Panc1 (cell line): ENCODE data around the gene PJA1. TPM values are rescaled to one million over a fixed set of nuclear protein-coding genes. Genes with fewer than 3 reads are reported as not detected.

Experiments
- ATAC-seq: fragments of 200-7000 bp; cut with Tn5 transposase; 2 replicates; pipeline ENCODE4 v1.9.1; 2020; ENCODE audit warnings: mild to moderate bottlenecking, moderate library complexity
- BruUV-seq: library from RNA; stranded (reverse); fragments of 400-500 nt; replicated peaks from 2 replicates; lab custom pipeline; 2021; lab: Mats Ljungman, UMichigan
- CTCF ChIA-PET: fragments of 300-600 bp; sonication (Branson Sonifier 250); formaldehyde crosslinking; loops from one replicate; lab custom pipeline; 2022; ENCODE audit warnings: antibody characterized with exemption; lab: Charles Lee
- POLR2A ChIA-PET: fragments of 300-600 bp; sonication (Branson Sonifier 250); formaldehyde crosslinking; loops from one replicate; lab custom pipeline; 2022; ENCODE audit warnings: antibody characterized with exemption; lab: Charles Lee
- DNase-seq: peaks from one replicate; pipeline ENCODE4 v3.0.0-alpha.2; 2010; ENCODE audit warnings: low read depth, low spot score
- H3K27ac ChIP-seq: 2 replicates; pipeline ENCODE4 v1.5.1; 2011; ENCODE audit warnings: mild to moderate bottlenecking, low read length, inconsistent platforms
- H3K27me3 ChIP-seq: fragments of 200-500 bp; sonication (Bioruptor generic); 2 replicates; pipeline ENCODE4 v1.6.0; 2014; ENCODE audit warnings: low read length, inconsistent platforms; ENCODE audit not compliant: control insufficient read depth, insufficient read depth
- H3K36me3 ChIP-seq: fragments of 200-500 bp; sonication (Bioruptor generic); 2 replicates; pipeline ENCODE4 v1.5.1; 2014; ENCODE audit warnings: inconsistent platforms, mild to moderate bottlenecking, low read length, moderate library complexity; ENCODE audit not compliant: control insufficient read depth, insufficient read depth
- H3K4me1 ChIP-seq: 2 replicates; pipeline ENCODE4 v1.5.1; 2011; ENCODE audit warnings: inconsistent platforms, mild to moderate bottlenecking, low read length, moderate library complexity; ENCODE audit not compliant: control insufficient read depth, insufficient read depth
- H3K4me3 ChIP-seq, 2 experiments: 2 replicates each; pipeline ENCODE4 v1.5.1; 2011 to 2012; ENCODE audit warnings: low read depth in 2 of 2, low read length in 2 of 2, mild to moderate bottlenecking in 2 of 2, inconsistent platforms in 1 of 2, moderate library complexity in 1 of 2
- H3K9me3 ChIP-seq: fragments of 200-500 bp; sonication (Bioruptor generic); 2 replicates; pipeline ENCODE4 v1.5.1; 2014; ENCODE audit warnings: low read depth, mild to moderate bottlenecking, inconsistent platforms, low read length, moderate library complexity; ENCODE audit not compliant: control insufficient read depth, insufficient read depth
- CTCF ChIP-seq: fragments of 450-650 bp; IDR thresholded peaks from 2 replicates; pipeline ENCODE4 v1.5.1; 2017; ENCODE audit warnings: mild to moderate bottlenecking
- POLR2AphosphoS5 ChIP-seq: IDR thresholded peaks from 2 replicates; pipeline ENCODE4 v1.6.1; 2012; ENCODE audit warnings: mild to moderate bottlenecking, low read depth, low read length, moderate library complexity
- SIN3A ChIP-seq: IDR thresholded peaks from 2 replicates; pipeline ENCODE4 v1.6.1; 2012; ENCODE audit warnings: low read depth, mild to moderate bottlenecking, low read length, moderate library complexity, borderline replicate concordance; ENCODE audit not compliant: insufficient read depth
- TCF7L2 ChIP-seq: IDR thresholded peaks from 2 replicates; pipeline ENCODE4 v1.6.1; 2011; ENCODE audit warnings: mild to moderate bottlenecking, low read depth, low read length, inconsistent platforms
- in situ Hi-C: cut with HindIII; loops from 2 replicates; pipeline ENCODE4 v1.10.0; 2016; ENCODE audit warnings: low sequenced_read_pairs, low pct_unique_long_range_greater_than_20kb
- intact Hi-C: fragments of 100-400 bp; cut with micrococcal nuclease; formaldehyde crosslinking; loops from one replicate; pipeline ENCODE4 v1.10.0; 2022; ENCODE audit not compliant: unreplicated experiment
- total RNA-seq: library from RNA; stranded (reverse); gene quantifications from one replicate; pipeline ENCODE4 v1.2.1, GENCODE V29; 2021; ENCODE audit not compliant: unreplicated experiment
- TF ChIP-seq, protein P1 (sequence below), 2 experiments: IDR thresholded peaks; 2 replicates each; pipeline ENCODE4 v1.6.1; 2011 to 2012; ENCODE audit warnings: low read depth in 2 of 2, control low read depth in 1 of 2, low read length in 1 of 2, mild to moderate bottlenecking in 1 of 2, moderate library complexity in 1 of 2; ENCODE audit not compliant: insufficient read depth in 1 of 2

PJA1 gene
- total RNA-seq, 1 experiment from 2014 or later, result 11.8 TPM

DNA sequence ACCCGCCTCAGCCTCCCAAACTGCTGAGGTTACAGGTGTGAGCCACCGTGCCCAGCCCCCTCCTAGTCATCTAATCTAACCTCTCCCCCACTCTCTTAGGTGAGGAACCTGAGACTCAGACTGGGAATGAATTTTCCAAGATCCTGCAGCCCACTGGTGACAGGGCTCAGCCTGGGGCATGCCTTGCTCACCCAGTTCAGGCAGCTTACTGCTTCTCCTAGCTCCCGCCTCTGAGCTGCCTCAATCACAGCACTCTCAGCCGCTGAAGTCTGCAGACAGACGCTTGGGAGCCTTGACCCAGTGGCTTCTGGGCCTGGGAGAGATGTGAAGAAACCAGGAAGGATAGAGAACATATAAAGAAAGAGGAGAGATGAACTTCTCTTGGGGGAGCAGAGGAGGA is 24.4 kb downstream of the PJA1 start:
- TF ChIP-seq SIN3A (no peak), CTCF (no peak), POLR2AphosphoS5 (no peak), TCF7L2 (no peak)
- TF ChIP-seq, protein P1, sequence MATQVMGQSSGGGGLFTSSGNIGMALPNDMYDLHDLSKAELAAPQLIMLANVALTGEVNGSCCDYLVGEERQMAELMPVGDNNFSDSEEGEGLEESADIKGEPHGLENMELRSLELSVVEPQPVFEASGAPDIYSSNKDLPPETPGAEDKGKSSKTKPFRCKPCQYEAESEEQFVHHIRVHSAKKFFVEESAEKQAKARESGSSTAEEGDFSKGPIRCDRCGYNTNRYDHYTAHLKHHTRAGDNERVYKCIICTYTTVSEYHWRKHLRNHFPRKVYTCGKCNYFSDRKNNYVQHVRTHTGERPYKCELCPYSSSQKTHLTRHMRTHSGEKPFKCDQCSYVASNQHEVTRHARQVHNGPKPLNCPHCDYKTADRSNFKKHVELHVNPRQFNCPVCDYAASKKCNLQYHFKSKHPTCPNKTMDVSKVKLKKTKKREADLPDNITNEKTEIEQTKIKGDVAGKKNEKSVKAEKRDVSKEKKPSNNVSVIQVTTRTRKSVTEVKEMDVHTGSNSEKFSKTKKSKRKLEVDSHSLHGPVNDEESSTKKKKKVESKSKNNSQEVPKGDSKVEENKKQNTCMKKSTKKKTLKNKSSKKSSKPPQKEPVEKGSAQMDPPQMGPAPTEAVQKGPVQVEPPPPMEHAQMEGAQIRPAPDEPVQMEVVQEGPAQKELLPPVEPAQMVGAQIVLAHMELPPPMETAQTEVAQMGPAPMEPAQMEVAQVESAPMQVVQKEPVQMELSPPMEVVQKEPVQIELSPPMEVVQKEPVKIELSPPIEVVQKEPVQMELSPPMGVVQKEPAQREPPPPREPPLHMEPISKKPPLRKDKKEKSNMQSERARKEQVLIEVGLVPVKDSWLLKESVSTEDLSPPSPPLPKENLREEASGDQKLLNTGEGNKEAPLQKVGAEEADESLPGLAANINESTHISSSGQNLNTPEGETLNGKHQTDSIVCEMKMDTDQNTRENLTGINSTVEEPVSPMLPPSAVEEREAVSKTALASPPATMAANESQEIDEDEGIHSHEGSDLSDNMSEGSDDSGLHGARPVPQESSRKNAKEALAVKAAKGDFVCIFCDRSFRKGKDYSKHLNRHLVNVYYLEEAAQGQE (IDR thresholded peaks at IDR 0.05; ENCODE audit: insufficient read depth in 1 of 2, low read depth in 2 of 2, low read length in 1 of 2), result no peak
- BruUV-seq, result no TSS peak
- Histone ChIP-seq H3K36me3 (no peaks in the 10 kb centered on the region), H3K9me3 (no peaks in the 10 kb centered on the region), H3K4me1 (no peaks in the 10 kb centered on the region), H3K27ac (no peak overlapping the region), H3K27me3 (no peaks in the 10 kb centered on the region), H3K4me3 (no peak overlapping the region)
- DNase-seq (no peak), ATAC-seq (no peak)
- intact Hi-C loops, result no loop called here
- CTCF ChIA-PET, result no interaction called here
- POLR2A ChIA-PET, result no interaction called here
- in situ Hi-C loops, result no loop called here

DNA sequence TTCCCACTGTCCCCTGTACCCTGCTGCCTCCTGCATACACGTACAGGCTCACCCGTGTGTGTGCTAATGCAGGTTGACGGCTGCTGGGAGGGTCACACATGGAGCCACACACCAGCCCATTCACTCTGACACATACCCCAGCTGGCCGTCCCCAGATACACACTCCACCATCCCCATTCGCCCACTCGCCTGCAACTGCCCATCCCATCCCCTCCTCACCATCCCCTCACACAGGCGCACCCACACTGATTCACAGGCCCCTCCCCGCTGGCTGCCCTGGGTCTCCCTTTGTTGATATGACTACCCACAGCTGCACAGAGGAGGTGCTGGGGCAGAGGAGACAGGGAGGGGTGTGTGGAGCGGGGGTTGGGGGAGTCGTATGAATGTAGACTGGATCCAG is 25.7 kb downstream of the PJA1 start:
- no TSS peak for BruUV-seq
- H3K4me3 ChIP-seq, result no peak overlapping the region
- no peaks in the 10 kb centered on the region for H3K36me3 ChIP-seq
- DNase-seq, result no peak
- no peak for ATAC-seq
- no peaks in the 10 kb centered on the region for H3K27me3 ChIP-seq
- POLR2A ChIA-PET, result no interaction called here
- TF ChIP-seq POLR2AphosphoS5, result no peak
- TF ChIP-seq, protein P1 (IDR thresholded peaks at IDR 0.05; ENCODE audit: insufficient read depth in 1 of 2, low read depth in 2 of 2, low read length in 1 of 2), result no peak
- TF ChIP-seq CTCF, result no peak
- TF ChIP-seq SIN3A, result no peak
- no peak for TF ChIP-seq TCF7L2
- CTCF ChIA-PET, result no interaction called here
- no peaks in the 10 kb centered on the region for H3K9me3 ChIP-seq
- no peak overlapping the region for H3K27ac ChIP-seq
- intact Hi-C loops, result loop anchor here (10.0 kb wide), 1 partner anchor 315 kb away; the partner anchor contains the start of gene EFNB1
- in situ Hi-C loops, result no loop called here
- no peaks in the 10 kb centered on the region for H3K4me1 ChIP-seq
